ENCODE results near the gene UGT1A6.
"Not testable (repeated sequence)": the region's sequence is repeated elsewhere in the genome, so short reads cannot be mapped to it uniquely, and the experiment has no call there.

Gene UGT1A6

DNA sequence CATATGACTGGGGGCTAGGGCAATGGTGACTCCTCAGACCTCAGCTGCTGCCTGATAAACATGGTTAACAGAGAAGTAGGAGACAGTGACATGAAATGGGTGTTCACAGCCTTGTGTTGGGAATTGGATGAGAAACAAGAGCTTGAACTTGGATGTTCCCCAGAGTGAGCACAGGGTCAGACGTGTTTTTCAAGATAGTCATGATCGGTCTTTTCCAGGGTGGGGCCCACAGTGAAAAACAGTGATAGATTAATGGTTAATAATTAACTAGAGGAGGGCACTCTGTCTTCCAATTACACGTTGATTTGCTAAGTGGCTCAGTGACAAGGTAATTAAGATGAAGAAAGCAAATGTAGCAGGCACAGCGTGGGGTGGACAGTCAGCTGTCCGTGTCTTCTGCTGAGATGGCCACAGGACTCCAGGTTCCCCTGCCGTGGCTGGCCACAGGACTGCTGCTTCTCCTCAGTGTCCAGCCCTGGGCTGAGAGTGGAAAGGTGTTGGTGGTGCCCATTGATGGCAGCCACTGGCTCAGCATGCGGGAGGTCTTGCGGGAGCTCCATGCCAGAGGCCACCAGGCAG, 36.1 kb downstream of the UGT1A6 start, which contains the start of gene UGT1A3:
Gene UGT1A3, plus strand, starts transcription at position 320 of the 579 bp plus-strand sequence. Its CDS starts 85 bp downstream, at position 405.
- DNase-seq (ENCODE audit: low read depth), result no peak

DNA sequence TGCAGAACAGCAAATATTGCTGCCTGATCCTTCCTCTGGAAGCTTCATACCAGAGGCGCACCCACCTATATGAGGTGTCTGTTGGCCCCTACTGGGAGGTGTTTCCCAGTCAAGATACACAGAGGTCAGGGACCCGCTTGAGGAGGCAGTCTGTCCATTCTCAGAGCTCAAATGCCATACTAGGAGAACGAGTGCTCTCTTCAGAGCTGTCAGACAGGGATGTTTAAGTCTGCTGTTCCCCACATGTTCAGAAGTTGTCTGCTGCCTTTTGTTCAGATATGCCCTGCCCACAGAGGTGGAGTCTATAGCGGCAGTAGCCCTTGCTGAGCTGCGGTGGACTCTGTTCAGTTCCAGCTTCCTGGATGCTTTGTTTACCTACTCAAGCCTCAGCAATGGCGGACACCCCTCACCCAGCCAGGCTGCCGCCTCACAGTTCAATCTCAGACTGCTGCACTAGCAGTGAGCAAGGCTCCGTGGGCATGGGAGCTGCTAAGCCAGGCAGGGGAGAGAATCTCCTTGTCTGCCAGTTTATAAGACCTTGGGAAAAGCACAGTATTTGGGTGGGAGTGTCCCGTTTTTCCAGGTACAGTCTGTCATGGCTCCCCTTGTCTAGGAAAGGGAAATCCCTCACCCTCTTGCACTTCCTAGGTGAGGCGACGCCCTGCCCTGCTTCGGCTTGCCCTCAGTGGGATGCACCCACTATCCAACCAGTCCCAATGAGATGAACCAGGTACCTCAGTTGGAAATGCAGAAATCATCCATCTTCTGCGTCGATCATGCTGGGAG, 44.4 kb downstream of the UGT1A6 start:
- DNase-seq (ENCODE audit: low read depth), result not testable (repeated sequence)

DNA sequence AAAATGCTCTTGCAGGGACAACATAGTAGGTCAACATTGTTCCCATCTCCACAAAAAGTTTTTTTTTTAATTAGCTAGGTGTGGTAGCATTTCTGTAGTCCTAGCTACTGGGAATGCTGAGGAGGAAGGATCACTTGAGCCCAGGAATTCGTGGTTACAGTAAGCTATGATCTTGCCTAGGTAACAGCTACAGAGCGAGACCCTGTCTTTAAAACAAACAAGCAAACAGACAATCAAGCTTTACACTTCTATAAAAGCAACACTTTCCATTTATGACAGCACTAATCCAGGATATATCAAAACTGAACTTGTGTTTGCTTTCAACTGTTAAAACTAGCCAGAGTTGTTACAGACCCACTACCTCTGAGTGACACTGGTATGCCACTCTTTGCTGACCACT, 48.2 kb downstream of the UGT1A6 start:
- no peak for DNase-seq (ENCODE audit: low read depth)

DNA sequence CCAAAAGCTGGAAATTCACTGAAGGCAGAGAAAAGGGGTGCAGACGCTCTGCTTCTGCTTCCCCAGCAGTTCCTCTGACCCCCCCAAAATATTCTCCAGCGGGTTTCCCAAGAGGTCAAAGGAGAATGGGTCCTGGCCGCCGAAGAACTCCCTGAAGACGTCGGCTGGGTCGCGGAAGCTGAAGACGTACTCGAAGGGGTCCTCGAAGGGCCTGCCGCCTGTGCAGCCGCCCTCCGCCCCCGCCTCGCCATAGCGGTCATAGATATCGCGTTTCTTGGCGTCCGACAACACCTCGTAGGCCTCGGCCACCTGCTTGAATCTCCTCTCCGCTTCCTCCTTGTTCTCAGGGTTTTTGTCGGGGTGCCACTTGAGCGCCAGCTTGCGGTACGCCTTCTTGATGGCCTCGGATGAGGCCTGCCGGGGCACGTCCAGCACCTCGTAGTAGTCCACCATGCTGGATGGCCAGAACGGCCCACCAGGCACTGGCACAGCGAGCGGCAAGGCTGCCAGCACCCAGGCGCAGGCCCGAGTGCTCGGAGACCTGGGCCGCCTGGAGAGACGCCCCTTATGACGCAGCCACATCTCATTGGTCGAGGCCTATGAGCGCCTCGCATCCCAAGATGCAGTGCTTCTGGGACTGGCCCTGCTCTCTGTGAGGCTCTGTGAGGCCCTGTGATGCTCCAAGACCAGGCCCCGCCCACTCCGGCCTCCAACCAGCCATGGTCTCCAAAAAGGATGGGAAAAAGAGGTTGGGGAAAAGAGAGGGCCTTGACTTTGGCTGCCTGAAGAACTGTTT, 51.0 kb downstream of the UGT1A6 start:
- DNase-seq (ENCODE audit: low read depth), result no peak

DNA sequence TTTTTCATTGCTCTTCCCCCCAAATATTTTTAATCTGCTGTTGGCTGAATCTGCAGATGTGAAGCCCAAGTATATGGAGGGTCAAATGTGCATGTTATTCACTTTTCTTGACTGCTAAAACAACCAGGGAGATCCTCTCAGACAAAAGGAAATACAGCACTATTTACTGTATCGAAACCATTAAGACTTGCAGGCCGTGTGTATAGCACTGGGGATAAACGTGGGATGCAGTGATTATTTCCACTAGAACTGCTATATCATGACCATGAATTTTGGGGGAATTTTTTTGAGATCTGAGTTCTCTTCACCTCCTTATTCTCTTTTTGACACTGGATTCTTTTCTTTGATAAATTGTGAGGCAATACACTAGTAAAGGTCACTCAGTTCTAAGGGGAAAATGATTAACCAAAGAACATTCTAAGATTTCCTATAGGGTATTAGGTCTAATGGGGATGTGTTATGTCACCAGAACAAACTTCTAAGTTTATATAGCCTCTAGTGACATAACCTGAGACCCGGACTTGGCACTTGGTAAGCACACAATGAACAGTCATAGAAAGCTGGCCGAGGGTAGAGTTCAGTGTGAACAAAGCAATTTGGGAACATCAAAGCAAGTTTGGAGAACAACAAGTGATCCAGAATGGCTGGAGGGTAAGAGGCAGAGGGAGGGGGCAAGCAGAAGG, 52.5 kb downstream of the UGT1A6 start:
- DNase-seq (ENCODE audit: low read depth), result no peak

DNA sequence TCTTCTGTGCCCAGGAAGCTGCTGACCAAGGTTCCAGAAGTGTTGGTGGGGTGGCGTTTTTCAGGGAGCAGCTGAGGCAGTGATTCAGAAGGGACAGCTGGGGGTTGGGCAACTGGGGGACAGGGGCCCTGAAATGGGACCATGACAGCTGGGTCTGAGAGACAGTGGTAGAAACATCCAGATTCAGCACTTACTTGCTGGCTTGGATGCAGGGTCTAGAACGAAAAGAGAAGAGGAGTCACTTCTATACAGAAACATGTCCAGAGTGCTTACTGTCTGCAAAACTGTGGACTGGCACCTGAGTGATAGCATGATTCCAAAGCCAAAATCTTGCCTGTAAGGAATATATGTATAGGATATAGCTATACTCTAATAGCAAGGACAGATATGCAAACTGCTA, 53.1 kb downstream of the UGT1A6 start:
- DNase-seq (ENCODE audit: low read depth), result not testable (repeated sequence)

DNA sequence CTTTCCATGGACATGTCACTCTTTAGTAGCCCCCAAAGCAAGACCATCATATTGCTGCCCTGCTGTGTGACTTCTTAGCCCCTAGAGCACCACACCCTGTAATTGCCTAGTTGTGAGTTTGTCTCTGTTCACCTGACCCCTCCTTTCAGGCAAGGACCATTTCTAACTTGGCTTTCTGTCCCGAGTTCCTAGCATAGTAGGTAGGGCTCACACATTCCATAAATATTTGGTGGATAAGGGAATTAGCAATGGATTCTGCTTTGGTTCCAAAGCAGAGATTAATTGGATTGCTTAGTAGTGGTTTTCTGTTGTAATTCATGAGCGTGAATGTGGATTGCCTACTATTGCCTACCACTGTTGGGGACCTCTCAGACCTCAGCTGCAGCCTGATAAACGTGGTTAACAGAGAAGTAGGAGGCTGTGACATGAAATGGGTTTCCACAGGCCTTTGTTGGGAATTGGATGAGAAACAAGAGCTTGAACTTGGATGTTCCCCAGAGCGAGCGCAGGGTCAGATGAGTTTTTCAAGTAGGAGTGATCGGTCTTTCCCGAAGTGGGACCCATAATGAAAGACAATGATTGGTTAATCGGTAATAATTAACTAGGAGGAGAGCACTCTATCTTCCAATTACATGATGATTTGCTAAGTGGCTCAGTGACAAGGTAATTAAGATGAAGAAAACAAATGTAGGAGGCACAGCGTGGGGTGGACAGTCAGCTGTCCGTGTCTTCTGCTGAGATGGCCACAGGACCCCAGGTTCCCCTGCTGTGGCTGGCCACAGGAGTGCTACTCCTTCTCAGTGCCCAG, 54.0 kb downstream of the UGT1A6 start:
- DNase-seq (ENCODE audit: low read depth), result no peak

DNA sequence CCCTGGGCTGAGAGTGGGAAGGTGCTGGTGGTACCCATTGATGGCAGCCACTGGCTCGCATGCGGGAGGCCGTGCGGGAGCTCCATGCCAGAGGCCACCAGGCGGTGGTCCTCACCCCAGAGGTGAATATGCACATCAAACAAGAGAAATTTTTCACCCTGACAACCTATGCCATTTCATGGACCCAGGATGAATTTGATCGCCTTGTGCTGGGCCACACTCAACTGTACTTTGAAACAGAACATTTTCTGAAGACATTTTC, 54.5 kb downstream of the UGT1A6 start:
- DNase-seq (ENCODE audit: low read depth), result no peak

DNA sequence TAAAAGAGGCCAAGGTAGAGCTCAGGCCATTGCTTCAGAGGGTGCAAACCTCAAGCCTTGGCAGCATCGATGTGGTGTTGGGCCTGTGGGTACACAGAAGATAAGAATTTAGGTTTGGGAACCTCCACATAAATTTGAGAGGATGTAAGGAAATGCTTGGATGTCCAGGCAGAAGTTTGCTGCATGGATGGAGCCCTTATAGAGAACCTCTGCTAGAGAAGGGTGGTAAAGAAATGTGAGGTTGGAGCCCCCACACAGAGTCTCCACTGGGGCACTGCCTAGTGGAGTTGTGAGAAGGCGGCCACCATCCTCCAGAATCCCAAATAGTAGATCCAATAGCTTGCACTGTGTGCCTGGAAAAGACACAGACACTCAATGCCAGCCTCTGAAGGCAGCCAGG, 58.0 kb downstream of the UGT1A6 start:
- DNase-seq (ENCODE audit: low read depth), result not testable (repeated sequence)

DNA sequence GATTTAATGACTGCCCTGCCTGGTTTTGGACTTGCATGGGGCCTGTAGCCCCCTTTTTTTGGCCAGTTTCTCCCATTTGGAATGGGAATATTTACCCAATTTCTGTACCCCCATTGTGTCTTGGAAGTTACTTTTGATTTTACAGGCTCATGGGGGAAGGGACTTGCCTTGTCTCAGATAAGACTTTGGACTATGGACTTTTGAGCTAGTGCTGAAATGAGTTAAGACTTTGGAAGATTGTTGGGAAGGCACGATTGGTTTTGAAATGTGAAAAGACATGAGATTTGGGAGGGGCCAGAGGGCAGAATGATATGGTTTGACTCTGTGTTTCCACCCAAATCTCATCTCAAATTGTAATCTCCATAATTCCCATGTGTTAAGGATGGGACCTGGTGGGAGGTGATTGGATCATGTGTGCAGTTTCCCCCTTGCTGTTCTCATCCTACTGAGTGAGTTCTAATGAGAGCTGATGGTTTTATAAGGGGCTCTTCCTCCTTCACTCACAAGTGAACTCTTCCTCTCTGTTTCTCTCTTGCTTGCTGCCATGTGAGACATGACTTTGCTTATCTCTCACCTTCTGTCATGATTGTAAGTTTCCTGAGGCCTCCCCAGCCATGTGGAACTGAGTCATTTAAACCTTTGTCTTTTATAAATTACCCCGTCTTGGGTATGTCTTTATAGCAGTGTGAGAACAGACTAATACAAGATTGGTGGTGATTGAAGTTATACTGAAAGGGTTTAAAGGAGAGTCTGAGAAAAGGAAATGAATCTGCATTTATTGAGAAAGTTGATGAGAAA, 58.7 kb downstream of the UGT1A6 start:
- DNase-seq (ENCODE audit: low read depth), result not testable (repeated sequence)

DNA sequence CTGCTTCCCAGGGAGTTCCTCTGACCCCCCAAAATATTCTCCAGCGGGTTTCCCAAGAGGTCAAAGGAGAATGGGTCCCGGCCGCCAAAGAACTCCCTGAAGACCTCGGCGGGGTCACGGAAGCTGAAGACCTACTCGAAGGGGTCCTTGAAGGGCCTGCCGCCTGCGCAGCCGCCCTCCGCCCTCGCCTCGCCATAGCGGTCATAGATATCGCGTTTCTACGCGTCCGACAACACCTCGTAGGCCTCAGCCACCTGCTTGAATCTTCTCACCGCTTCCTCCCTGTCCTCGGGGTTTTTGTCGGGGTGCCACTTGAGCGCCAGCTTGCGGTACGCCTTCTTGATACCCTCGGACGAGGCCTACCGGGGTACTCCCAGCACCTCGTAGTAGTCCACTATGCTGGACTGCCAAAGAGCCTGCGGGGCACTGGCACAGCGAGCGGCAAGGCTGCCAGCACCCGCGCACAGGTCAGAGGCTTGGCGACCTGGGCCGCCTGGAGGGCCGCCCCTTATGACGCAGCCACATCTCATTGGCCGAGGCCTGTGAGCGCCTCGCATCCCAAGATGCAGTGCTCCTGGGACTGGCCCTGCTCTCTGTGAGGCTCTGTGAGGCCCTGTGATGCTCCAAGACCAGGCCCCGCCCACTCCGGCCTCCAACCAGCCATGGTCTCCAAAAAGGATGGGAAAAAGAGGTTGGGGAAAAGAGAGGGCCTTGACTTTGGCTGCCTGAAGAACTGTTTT, 62.4 kb downstream of the UGT1A6 start:
- no peak for DNase-seq (ENCODE audit: low read depth)

DNA sequence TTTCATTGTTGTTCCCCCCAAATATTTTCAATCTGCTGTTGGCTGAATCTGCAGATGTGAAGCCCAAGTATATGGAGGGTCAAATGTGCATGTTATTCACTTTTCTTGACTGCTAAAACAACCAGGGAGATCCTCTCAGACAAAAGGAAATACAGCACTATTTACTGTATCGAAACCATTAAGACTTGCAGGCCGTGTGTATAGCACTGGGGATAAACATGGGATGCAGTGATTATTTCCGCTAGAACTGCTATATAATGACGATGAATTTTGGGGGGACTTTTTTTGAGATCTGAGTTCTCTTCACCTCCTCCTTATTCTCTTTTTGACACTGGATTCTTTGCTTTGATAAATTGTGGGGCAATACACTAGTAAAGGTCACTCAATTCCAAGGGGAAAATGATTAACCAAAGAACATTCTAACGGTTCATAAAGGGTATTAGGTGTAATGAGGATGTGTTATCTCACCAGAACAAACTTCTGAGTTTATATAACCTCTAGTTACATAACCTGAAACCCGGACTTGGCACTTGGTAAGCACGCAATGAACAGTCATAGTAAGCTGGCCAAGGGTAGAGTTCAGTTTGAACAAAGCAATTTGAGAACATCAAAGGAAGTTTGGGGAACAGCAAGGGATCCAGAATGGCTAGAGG, 63.9 kb downstream of the UGT1A6 start:
- no peak for DNase-seq (ENCODE audit: low read depth)

DNA sequence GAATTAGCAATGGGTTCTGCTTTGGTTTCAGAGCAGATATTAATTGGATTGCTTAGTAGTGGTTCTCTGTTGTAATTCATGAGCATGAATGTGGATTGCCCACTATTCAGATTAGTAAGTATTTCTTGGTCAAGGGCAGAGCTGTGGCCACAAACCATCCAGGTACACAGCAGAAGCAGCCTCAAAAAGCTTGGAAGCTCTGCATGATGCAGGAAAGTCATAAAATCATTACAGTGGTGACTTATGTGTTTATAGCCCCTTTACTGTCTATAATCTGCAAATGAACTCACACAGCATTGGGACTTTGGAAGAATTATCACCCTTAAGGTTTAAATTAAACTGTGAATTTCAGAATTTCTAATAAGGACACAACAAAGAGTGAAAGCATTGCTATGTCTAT, 65.5 kb downstream of the UGT1A6 start:
- DNase-seq (ENCODE audit: low read depth), result no peak

DNA sequence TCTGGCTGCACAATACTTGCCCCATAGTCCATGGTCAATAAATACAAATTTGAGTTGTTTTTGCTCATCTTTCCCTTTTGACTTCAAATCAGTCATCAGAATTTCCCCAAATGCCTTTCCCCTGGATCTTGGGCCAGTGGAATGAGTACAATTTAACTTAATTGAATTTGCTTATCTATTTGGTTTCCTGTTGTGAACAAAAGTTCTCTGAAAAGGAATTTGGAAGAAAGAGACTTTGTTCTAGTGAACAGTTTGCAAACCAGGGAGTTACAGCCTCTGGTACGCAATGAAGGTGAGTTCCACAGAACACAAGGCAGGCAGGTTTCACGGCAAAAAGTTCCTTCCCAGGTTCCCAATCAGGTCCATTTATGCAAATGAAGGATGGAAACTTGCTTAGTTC, 66.2 kb downstream of the UGT1A6 start:
- DNase-seq (ENCODE audit: low read depth), result no peak

DNA sequence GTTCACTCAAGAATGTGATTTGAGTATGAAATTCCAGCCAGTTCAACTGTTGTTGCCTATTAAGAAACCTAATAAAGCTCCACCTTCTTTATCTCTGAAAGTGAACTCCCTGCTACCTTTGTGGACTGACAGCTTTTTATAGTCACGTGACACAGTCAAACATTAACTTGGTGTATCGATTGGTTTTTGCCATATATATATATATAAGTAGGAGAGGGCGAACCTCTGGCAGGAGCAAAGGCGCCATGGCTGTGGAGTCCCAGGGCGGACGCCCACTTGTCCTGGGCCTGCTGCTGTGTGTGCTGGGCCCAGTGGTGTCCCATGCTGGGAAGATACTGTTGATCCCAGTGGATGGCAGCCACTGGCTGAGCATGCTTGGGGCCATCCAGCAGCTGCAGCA, 67.4 kb downstream of the UGT1A6 start, which contains the start of gene UGT1A1:
Gene UGT1A1, plus strand, starts transcription at position 228 of the 400 bp plus-strand sequence. Its CDS starts 18 bp downstream, at position 246.
- DNase-seq (ENCODE audit: low read depth), result no peak

DNA sequence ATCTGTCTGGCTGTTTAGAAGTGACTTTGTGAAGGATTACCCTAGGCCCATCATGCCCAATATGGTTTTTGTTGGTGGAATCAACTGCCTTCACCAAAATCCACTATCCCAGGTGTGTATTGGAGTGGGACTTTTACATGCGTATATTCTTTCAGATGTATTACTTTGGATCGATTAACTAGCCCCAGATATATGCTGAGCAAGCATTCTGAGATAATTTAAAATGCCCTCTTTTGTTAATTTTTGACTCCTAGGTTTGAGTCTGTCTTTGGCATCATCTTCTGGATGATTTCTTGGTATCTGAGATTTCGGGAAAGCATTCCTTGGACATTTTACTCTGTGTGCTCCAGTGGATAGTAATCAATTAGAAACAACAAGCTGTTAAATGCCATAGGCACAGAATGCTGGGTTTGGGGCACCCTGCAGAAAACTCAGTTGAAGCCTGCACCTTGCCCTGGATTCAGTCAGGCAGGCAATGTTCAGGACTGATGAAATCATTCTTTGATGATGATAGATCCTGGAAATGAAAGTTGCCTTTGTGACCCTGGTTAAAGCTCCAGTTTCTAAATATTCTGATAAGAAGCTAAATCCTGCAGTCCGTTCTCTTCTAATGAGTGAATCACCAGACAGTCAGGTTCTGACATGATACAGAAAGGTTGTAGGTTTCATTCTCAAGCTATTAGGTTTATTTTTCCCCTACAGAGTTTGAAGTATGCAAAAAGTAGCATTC, 68.5 kb downstream of the UGT1A6 start:
- no peak for DNase-seq (ENCODE audit: low read depth)

DNA sequence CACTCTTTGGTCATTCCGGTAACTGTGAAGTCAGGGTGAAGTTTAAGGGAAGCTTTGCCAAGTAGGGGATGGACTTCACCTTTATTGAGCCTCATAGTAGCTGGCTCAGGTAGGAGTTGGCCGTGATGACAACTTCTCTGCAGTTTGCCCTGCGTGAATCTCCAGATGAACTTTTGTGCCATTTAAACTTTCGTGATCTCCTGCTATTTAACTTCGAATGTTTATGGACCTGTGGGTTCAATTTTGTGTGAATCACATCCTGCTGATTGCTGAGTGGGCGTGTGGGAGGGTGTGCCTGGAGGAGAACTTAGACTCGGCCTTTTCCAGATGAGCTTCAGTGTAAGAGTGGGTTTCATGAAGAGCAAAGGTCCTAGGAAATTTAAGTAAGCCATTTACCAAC, 71.6 kb downstream of the UGT1A6 start:
- no peak for DNase-seq (ENCODE audit: low read depth)

DNA sequence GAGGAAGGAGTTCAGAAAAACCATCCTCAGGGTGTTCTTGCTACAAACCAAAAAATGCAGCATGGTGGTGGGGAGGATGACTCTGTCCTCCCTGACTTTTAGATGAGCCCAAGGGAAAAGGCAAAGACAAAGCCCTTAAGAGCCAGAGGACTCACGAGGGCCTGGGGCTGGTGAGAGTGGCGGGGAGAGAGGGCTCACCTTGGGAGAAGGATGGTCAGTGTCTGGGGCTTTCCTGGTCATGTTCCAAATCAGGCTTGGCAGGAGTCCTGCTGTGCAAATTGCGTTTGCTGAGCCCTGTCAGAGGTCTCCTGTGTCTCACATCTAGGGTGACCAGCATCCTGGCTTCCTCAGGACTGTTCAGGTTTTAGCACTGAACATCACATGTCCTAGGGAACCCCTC, 72.1 kb downstream of the UGT1A6 start:
- DNase-seq (ENCODE audit: low read depth), result no peak

DNA sequence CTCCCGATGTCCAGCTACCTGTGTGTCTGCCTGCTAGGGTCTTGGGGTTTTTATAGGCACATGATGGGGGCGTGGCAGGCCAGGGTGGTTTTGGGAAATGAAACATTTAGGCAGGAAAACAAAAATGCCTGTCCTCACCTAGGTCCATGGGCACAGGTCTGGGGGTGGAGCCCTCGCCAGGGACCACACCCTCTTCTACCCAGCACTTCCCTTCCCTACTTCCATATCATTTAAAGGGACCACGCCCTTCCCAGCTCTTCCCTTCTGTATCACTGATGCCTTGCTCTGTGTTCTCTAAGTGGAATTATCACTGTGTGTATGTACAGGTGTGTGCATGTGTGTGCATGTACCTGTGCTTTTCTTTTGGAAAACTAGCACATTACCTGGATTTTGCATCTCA, 73.7 kb downstream of the UGT1A6 start:
- no peak for DNase-seq (ENCODE audit: low read depth)

Measured in activated gamma-delta T cell treated with anti-CD3 and anti-CD28 coated beads, Interleukin-2, amount 50 U/mL, for 16 hours (primary cell).